Nephron (organoid): ENCODE measurements around the gene PCSK5.

ENCODE experiments used
- H3K27ac Mint-ChIP-seq, 3 experiments: 2 replicates each; pipeline ENCODE4 v1.8.0; 2020; ENCODE audit warnings: mixed read lengths in 3 of 3, mild to moderate bottlenecking in 2 of 3, moderate library complexity in 1 of 3
- H3K27me3 Mint-ChIP-seq: 2 replicates; pipeline ENCODE4 v1.8.0; 2021; ENCODE audit warnings: low read depth, mild to moderate bottlenecking, moderate library complexity, mixed read lengths
- H3K36me3 Mint-ChIP-seq: 2 replicates; pipeline ENCODE4 v1.8.0; 2020; ENCODE audit warnings: low read depth, mixed read lengths
- H3K4me1 Mint-ChIP-seq: 2 replicates; pipeline ENCODE4 v1.8.0; 2020; ENCODE audit warnings: mixed read lengths
- H3K4me3 Mint-ChIP-seq, 3 experiments: 2 replicates each; pipeline ENCODE4 v1.8.0; 2020; ENCODE audit warnings: mild to moderate bottlenecking in 3 of 3, mixed read lengths in 3 of 3, moderate library complexity in 2 of 3
- H3K9me3 Mint-ChIP-seq: 2 replicates; pipeline ENCODE4 v1.8.0; 2020; ENCODE audit warnings: mixed read lengths
- TF ChIP-seq, protein P1 (sequence below), 3 experiments: fragments of 200-600 bp; sonication (generic); IDR thresholded peaks; one replicate each; pipeline ENCODE4 v1.5.0; 2021; ENCODE audit warnings: antibody characterized with exemption in 3 of 3; ENCODE audit not compliant: unreplicated experiment in 3 of 3

PCSK5 gene

DNA sequence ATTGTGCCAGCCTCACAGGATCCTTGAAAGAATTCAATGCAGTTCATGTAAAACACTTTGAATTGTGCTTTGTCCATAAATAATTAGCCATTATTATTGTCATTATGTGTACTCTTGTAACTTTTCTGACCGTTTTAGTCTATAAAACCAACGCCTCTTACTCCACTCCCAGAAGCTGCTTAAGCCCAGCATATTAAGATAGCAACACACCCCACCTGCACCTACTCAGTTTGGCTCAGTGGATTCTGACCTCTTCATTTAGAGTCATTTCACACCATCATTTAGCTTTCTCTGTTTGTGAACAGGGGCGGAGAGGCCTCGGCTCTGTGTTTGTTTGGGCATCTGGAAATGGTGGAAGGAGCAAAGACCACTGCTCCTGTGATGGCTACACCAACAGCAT, 205.1 kb downstream of the PCSK5 start:
- Mint-ChIP-seq H3K9me3 (no peaks in the 10 kb centered on the region), H3K27ac (no peak overlapping the region), H3K4me1 (peaks cover 10% of the 10 kb centered on the region), H3K27me3 (peaks cover 8% of the 10 kb centered on the region), H3K4me3 (no peak overlapping the region), H3K36me3 (peaks cover 36% of the 10 kb centered on the region)
- TF ChIP-seq, protein P1, sequence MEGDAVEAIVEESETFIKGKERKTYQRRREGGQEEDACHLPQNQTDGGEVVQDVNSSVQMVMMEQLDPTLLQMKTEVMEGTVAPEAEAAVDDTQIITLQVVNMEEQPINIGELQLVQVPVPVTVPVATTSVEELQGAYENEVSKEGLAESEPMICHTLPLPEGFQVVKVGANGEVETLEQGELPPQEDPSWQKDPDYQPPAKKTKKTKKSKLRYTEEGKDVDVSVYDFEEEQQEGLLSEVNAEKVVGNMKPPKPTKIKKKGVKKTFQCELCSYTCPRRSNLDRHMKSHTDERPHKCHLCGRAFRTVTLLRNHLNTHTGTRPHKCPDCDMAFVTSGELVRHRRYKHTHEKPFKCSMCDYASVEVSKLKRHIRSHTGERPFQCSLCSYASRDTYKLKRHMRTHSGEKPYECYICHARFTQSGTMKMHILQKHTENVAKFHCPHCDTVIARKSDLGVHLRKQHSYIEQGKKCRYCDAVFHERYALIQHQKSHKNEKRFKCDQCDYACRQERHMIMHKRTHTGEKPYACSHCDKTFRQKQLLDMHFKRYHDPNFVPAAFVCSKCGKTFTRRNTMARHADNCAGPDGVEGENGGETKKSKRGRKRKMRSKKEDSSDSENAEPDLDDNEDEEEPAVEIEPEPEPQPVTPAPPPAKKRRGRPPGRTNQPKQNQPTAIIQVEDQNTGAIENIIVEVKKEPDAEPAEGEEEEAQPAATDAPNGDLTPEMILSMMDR (IDR thresholded peaks at IDR 0.05; ENCODE audit: unreplicated experiment in 3 of 3) = no peak

GRCh38 chr9:76099516-76099915, 209.0 kb downstream of the PCSK5 start:
- peaks cover 42% of the 10 kb centered on the region for H3K36me3 Mint-ChIP-seq
- H3K4me3 Mint-ChIP-seq = no peak overlapping the region
- H3K27me3 Mint-ChIP-seq = peaks cover 6% of the 10 kb centered on the region
- no peak overlapping the region for H3K27ac Mint-ChIP-seq
- peaks cover 38% of the 10 kb centered on the region for H3K4me1 Mint-ChIP-seq
- H3K9me3 Mint-ChIP-seq = no peaks in the 10 kb centered on the region
- TF ChIP-seq, protein P1 (IDR thresholded peaks at IDR 0.05; ENCODE audit: unreplicated experiment in 3 of 3) = no peak

- Mint-ChIP-seq H3K9me3 (no peaks in the 10 kb centered on the region), H3K27me3 (peaks cover 4% of the 10 kb centered on the region), H3K36me3 (peaks cover 30% of the 10 kb centered on the region), H3K4me3 (peak overlapping the region in 2 of 3 experiments; percentile 1 to 2), H3K4me1 (peaks cover 40% of the 10 kb centered on the region), H3K27ac (peak overlapping the region in 2 of 3 experiments; percentile 11 to 63)
- TF ChIP-seq, protein P1 (IDR thresholded peaks at IDR 0.05; ENCODE audit: unreplicated experiment in 3 of 3) = no peak
Observed at GRCh38 chr9:76101075-76101474, 210.6 kb downstream of the PCSK5 start.

GRCh38 chr9:76101491-76101890, 211.0 kb downstream of the PCSK5 start:
- H3K4me1 Mint-ChIP-seq = peaks cover 40% of the 10 kb centered on the region
- peaks cover 28% of the 10 kb centered on the region for H3K36me3 Mint-ChIP-seq
- H3K9me3 Mint-ChIP-seq = no peaks in the 10 kb centered on the region
- TF ChIP-seq, protein P1 (IDR thresholded peaks at IDR 0.05; ENCODE audit: unreplicated experiment in 3 of 3) = no peak
- peaks cover 4% of the 10 kb centered on the region for H3K27me3 Mint-ChIP-seq
- H3K27ac Mint-ChIP-seq = peak overlapping the region; percentile 0 to 36 (median 11)
- H3K4me3 Mint-ChIP-seq = peak overlapping the region in 1 of 3 experiments; percentile 4

DNA sequence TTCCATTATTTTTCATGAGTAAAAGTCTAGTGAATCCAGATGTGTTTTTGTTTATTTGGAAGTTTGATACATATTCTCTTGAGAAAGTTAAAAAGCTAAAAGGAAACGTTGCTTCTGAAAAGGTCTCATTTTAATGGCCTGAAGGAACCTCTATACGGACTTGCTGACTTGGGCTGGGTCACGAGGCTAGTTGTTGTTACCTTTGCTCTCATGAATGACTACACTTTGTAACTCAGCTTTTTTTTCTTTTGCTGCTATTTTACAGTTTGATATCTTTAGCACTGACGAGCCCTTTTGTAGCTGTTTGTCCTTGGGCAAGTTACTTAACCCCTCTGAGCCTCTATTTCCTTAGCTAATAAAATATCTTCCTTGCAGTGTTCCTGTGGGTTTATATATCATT, 211.5 kb downstream of the PCSK5 start:
- TF ChIP-seq, protein P1 (IDR thresholded peaks at IDR 0.05; ENCODE audit: unreplicated experiment in 3 of 3) = no peak
- peak overlapping the region; percentile 0 to 36 (median 11) for H3K27ac Mint-ChIP-seq
- H3K27me3 Mint-ChIP-seq = peaks cover 4% of the 10 kb centered on the region
- H3K4me1 Mint-ChIP-seq = peaks cover 41% of the 10 kb centered on the region
- H3K4me3 Mint-ChIP-seq = no peak overlapping the region
- H3K36me3 Mint-ChIP-seq = peaks cover 28% of the 10 kb centered on the region
- H3K9me3 Mint-ChIP-seq = no peaks in the 10 kb centered on the region

- no peaks in the 10 kb centered on the region for H3K9me3 Mint-ChIP-seq
- TF ChIP-seq, protein P1 (IDR thresholded peaks at IDR 0.05; ENCODE audit: unreplicated experiment in 3 of 3) = no peak
- H3K27ac Mint-ChIP-seq = peak overlapping the region; percentile 3 to 38 (median 13)
- peaks cover 48% of the 10 kb centered on the region for H3K4me1 Mint-ChIP-seq
- no peaks in the 10 kb centered on the region for H3K27me3 Mint-ChIP-seq
- H3K4me3 Mint-ChIP-seq = peak overlapping the region; percentile 5 to 35 (median 19)
- H3K36me3 Mint-ChIP-seq = peaks cover 24% of the 10 kb centered on the region
Observed at GRCh38 chr9:76103531-76104315, 213.2 kb downstream of the PCSK5 start.
